GM21737 (cell line): ENCODE measurements around the gene WNT8B.

Experiments
- ATAC-seq: cut with Tn5 transposase; IDR thresholded peaks from one replicate; pipeline ENCODE4 v1.9.1; 2021; ENCODE audit warnings: mild to moderate bottlenecking, moderate library complexity; ENCODE audit not compliant: unreplicated experiment

Gene WNT8B

DNA sequence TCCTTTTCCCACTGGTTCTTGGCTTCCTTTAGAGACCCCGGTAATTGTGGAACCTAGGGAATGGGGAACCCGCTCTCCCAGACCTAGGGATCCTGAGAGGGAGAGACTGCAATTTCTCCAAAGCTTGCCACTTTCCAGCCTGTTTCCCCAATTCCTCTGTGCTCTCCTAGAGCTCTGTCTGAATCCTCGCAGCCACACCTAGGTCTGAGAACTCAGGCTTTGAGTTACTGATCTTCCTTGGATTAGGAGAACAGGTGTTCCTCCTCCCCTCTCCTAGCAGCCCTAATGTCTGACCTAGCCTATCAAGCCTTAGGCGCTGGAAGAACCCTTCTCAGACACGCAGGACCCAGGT lies 20.0 kb downstream of the WNT8B start:
- no peak for ATAC-seq

DNA sequence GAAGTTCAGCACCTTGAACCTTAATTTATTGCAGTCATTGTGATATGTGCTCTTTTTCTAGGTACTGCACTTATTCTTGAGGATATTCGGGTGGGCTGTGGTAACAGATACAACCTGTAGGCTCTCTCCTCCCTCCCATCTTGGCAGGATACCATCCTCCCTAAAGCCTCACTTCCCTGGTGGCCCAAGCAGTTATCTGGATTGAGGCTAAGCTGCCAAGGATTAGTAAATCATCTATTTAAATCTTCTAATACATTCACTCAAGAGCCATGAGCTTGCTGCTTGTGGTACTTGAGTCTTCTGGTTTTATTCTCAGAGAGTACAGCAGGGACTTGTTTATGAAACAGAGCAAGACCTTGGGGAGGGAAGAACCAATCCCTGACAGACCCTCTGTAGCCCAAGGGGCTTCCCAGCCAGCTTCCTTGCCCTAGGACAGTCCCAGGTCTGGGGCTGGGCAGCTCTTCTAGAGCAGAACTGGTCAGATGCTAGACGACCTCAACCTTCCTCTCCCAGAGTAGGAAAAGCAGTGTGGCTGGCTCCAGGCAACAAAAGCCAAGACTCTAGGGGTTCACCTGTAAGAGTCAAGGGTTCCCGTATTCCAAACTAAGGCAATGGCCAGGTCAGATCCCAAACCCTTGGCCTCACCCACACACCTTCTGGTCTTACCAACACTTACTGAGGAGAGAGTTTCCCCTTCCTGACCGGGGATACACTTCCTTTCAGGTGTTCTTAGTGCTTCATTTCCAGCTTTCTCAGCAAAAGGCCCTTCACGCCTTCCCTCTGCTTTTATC lies 21.3 kb downstream of the WNT8B start:
- ATAC-seq, result no peak

DNA sequence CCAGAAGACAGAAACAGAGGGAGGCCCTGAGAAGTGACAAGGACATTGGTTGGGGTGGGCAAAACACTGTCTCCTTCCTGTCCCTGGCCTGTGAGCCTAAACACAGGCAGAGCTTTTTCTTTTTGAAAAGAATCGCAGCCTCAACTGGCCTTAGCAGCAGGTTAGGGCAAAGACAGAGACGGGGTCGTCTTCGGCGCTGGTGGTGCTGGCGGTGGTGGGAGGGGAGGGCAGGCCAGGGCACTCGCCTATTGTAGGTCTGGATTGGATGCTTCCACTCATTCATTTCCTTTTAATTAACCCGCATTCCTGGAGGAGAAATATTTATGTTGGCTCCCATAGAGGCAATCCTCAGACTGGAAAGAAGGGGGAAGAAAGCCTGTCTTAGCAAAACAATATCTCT lies 22.6 kb downstream of the WNT8B start:
- ATAC-seq, result no peak

DNA sequence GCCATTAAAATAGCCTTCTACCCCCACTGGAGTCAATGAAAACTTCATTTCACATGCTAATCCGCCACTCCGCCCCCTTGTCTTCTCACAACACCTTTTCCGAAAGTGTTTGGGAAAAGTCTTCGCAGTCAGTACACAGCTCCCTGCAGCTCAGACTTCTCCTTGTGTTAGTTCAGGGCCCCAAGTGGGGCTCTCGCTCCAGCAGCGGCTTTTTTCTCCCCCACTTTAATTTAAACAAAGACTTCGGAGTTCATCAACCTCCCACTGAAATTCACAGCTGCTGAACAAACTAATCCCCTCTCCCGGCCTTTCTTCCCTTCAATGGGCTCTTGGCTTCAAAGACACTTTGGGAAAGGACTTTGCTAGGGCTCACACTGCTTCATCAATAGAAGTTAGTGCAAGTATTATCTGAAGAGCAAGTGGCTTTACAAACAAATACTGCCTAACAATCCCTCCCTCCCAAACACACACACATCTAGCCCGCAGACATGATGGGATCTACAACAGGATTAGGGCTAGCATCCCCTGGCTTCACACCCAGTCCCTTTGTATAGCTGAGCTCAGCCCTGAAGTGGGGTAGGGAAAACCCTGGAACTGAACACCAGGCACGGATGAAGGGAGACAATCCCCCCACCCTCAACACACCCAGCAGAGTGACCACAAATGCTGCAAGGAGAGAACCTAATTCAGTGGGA lies 23.1 kb downstream of the WNT8B start:
- no peak for ATAC-seq

GRCh38 chr10:100487529-100487928 lies 24.7 kb downstream of the WNT8B start:
- no peak for ATAC-seq

- no peak for ATAC-seq
These were observed 26.6 kb downstream of the WNT8B start for GRCh38 chr10:100489396-100489795.

- ATAC-seq, result no peak
These were observed 27.7 kb downstream of the WNT8B start for GRCh38 chr10:100490531-100490930.

- no peak for ATAC-seq
These were observed 33.8 kb downstream of the WNT8B start for GRCh38 chr10:100496567-100496966.

DNA sequence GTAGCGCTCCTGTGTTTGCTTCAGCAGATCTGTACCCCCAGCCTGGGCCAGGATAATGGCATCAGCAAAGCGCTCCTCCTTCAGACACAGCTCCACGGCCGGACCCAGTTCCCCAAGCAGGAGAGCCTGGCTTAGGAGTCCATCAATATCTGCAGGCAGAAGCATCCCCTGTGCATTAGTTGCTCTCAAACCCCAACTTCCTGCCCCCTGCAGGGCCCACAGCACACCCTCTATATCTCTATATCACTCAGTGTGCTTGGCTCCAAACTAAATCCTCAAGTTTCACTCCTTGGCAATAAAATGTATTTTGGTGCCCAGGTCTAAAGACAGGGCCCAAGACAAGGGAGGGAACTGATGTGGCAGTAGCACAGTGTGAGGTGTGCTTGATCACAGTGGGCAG lies 35.2 kb downstream of the WNT8B start:
- ATAC-seq, result no peak

- ATAC-seq, result no peak
These were observed 38.6 kb downstream of the WNT8B start for GRCh38 chr10:100501423-100501822.

DNA sequence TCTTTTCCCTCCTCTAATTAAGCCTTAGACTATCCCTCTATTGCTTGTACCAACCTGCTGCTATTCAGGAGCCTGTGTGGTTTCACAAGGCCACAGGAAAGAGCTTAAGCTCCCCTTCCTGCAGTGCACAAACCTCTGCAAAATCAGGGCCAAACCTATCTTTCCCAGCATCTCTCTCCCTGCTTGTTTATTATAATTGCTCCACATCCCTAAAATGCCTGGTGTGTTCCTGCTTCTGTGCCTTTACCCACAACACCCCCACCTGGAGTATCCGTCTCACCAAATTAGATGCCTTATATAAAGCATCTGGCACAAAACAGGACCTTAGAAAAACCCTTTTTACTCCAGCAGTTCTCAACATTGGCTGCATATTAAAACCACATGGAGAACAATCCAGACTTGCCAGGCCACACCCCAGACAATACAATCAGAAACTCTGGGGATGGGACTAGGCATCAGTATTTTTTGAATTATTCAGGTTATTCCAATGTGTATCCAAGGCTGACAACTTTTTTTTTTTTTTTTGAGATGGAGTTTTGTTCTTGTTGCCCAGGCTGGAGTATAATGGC lies 40.2 kb downstream of the WNT8B start:
- no peak for ATAC-seq

DNA sequence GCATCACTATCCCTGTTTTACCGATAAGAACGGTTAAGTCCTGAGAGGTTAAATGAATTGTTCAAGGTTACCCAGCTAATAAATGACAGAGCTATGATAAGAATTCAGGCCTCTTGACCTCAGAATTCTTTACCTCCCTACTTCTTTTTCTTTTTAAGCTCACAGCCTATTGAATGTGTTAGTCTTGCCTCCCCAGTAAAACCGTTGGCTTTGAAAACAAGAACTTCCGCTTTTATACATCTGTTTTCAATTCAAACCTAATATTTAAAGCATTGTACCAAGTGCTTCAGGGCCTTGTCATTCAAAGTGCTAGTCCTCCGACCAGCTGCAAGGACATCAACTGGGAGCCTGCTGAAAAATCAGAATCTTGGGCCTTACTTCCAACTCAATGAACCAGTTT lies 41.3 kb downstream of the WNT8B start:
- no peak for ATAC-seq

DNA sequence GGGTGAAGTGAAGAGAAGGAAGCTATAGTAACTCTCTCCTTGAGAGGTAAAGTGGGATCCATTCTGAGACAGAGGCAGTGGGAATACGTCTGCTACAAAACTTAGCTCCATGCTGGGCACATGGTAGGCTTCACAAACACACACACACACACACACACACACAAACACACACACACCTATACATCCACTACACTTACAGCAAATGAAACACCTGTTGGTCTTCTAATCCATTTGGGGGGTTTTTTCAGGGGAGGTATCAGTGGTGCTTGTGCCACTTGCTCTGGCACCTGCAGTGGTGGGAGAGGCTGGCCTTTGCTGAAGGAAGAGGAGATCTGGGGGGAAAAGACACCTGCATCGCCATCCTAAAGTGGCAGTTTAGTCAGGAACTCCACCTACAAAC lies 42.4 kb downstream of the WNT8B start:
- no peak for ATAC-seq

GRCh38 chr10:100506596-100507356 lies 44.0 kb downstream of the WNT8B start:
- no peak for ATAC-seq

GRCh38 chr10:100507357-100507732 lies 44.5 kb downstream of the WNT8B start:
- no peak for ATAC-seq

GRCh38 chr10:100508266-100508665 lies 45.5 kb downstream of the WNT8B start:
- ATAC-seq, result no peak

DNA sequence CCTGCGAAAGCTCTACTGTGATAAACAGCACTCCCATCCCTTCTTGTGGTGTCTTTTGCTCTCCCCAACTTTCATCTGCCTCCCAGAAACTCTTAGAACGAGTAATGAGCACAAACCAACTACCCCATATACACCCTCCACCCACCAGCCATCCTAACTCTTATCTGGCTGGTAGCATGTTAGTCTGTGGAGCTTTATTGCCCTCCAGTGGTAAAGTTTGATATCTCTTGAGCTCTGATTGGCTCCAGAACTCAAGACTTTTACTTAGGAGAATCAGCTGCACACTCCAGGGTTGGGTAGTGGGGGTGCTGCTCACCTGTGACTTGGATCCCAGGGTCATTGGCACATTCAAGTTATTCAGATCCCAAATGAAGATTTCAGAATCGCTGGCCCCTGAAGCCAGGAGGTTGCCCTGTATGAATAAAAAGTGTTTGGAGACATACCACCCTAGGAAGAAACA lies 45.9 kb downstream of the WNT8B start:
- no peak for ATAC-seq

- ATAC-seq, result no peak
These were observed 46.5 kb downstream of the WNT8B start for GRCh38 chr10:100509241-100509840.

GRCh38 chr10:100510533-100511308 lies 47.9 kb downstream of the WNT8B start:
- ATAC-seq, result no peak

DNA sequence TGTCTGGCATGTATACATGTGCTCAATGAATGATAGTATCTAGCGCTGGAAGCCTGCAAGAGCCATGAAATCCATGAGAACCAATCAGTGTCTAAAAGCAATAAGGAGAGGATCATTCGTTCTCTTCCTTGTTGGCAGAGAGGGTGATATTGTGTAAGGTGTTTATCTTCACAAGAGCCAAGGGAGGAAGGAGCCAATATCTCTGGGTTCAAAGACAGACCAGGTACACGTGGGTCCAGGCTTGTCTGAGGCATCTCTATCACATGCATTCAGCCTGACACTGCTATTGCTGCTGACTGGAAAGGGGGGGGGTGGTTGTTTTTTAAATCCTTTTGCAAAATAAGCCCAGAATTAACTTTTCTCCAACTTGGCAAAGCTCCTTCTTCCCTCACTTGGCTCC lies 52.8 kb downstream of the WNT8B start:
- ATAC-seq, result no peak
